Tibial nerve (tissue), 4 donors: ENCODE results near the gene C20orf202.

Experiments
- EP300 ChIP-seq, 2 donors: sonication (generic); formaldehyde crosslinking; IDR thresholded peaks; one replicate each; pipeline ENCODE4 v1.6.1; 2017; ENCODE audit warnings: antibody characterized with exemption in 2 of 2, mild to moderate bottlenecking in 1 of 2
- POLR2A ChIP-seq, 2 donors: fragments of 450-650 bp; IDR thresholded peaks; one replicate each; pipeline ENCODE4 v1.6.1; 2017; ENCODE audit warnings: antibody characterized with exemption in 2 of 2, mild to moderate bottlenecking in 2 of 2, moderate library complexity in 2 of 2
- TF ChIP-seq, protein P1 (sequence below), 5 experiments: fragments of 200-600 bp in 3 of 5; fragments of 450-650 bp in 2 of 5; sonication (generic) in 3 of 5; IDR thresholded peaks; one replicate each; pipeline ENCODE4 v1.5.1; 2016 to 2019; ENCODE audit warnings: antibody characterized with exemption in 5 of 5, mild to moderate bottlenecking in 3 of 5, moderate library complexity in 2 of 5

DNA sequence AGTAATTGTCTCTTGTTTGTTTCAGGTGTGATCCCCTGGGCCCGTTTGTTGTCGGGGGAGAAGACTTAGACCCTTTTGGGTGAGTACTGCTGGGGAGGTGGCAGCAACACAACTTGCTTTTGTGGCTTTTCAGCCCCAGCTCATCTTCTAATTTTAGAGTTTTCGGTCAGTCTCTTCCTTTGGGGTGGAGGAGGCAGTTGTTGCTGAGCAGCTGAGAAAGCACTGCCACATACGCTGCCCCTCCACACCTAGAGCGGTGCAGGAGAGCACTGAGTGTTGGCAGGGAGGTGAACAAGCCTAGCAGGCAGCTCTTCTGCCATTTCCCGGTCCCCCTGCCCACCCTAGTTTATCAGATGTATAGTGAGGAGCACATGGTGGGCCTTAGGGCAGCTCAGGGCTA, 40.1 kb upstream of the C20orf202 start:
- TF ChIP-seq, protein P1, sequence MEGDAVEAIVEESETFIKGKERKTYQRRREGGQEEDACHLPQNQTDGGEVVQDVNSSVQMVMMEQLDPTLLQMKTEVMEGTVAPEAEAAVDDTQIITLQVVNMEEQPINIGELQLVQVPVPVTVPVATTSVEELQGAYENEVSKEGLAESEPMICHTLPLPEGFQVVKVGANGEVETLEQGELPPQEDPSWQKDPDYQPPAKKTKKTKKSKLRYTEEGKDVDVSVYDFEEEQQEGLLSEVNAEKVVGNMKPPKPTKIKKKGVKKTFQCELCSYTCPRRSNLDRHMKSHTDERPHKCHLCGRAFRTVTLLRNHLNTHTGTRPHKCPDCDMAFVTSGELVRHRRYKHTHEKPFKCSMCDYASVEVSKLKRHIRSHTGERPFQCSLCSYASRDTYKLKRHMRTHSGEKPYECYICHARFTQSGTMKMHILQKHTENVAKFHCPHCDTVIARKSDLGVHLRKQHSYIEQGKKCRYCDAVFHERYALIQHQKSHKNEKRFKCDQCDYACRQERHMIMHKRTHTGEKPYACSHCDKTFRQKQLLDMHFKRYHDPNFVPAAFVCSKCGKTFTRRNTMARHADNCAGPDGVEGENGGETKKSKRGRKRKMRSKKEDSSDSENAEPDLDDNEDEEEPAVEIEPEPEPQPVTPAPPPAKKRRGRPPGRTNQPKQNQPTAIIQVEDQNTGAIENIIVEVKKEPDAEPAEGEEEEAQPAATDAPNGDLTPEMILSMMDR (IDR thresholded peaks at IDR 0.05): no peak
- TF ChIP-seq POLR2A (IDR thresholded peaks at IDR 0.05): no peak
- no peak for TF ChIP-seq EP300 (IDR thresholded peaks at IDR 0.05)
